ENCODE measurements around the gene GLRA1.

GLRA1 gene

DNA sequence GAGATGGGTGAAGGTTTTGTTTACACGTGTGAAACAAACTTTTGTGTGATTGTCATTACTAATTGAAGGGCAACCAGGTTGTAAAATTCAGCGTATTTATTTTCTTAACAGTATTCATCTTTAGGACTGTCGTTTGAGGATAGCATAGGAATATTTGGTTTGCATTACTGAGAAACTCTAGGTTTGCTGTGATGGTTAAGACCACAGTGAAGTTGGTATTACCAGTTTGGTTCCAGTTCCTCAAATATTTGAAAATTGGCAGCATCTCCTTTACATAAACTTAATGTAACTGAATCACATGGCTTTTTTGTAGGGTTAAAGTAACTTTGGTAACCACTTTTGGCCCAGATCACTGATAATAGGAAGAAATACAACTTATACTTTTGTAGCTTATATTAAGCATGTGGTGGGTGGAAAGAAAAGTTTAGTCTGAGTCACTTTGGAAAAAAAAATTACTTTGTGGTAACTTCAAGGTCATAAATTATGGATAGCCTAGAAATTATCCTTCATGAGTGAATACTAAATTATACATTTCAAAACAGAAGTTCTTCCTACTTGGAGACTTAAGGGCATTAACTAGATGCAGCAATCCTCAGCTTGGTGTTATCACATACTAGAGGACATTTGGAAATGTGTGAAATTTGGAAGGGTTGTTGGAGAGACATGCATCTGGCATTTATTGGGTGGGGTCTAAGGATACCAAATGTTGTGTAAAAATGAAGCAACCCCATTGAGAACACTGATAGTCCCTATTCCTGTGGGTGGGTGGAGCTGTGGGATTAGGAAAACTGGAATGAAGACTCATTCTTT is 119.0 kb downstream of the GLRA1 start:
- DNase-seq (ENCODE audit: low read depth), result peak; percentile 65
- H3K4me3 ChIP-seq (replicated peaks; ENCODE audit: low read depth, low read length), result no peak overlapping the region
- TF ChIP-seq, protein P1, sequence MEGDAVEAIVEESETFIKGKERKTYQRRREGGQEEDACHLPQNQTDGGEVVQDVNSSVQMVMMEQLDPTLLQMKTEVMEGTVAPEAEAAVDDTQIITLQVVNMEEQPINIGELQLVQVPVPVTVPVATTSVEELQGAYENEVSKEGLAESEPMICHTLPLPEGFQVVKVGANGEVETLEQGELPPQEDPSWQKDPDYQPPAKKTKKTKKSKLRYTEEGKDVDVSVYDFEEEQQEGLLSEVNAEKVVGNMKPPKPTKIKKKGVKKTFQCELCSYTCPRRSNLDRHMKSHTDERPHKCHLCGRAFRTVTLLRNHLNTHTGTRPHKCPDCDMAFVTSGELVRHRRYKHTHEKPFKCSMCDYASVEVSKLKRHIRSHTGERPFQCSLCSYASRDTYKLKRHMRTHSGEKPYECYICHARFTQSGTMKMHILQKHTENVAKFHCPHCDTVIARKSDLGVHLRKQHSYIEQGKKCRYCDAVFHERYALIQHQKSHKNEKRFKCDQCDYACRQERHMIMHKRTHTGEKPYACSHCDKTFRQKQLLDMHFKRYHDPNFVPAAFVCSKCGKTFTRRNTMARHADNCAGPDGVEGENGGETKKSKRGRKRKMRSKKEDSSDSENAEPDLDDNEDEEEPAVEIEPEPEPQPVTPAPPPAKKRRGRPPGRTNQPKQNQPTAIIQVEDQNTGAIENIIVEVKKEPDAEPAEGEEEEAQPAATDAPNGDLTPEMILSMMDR (IDR thresholded peaks at IDR 0.05; ENCODE audit: low read length, missing control alignments), result no peak

DNA sequence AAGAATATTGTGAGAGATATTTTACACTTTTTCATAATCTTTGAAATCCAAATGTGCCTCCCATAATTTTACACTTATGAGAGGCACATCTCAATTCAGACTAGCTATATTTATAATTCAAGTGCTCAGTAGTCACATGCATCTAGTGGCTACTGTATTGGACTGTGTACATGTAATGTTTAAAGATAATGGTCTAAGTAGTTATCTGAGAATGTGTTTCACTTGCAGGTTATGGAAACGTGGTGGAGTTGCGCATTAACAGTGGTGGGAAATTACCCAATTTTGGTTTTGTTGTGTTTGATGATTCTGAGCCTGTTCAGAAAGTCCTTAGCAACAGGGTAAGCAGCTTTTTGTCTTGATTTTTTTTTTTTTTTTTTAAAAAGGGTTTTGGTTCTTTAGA is 124.1 kb downstream of the GLRA1 start:
- DNase-seq (ENCODE audit: low read depth), result peak; percentile 16
- TF ChIP-seq, protein P1 (IDR thresholded peaks at IDR 0.05; ENCODE audit: low read length, missing control alignments), result no peak
- H3K4me3 ChIP-seq (replicated peaks; ENCODE audit: low read depth, low read length), result no peak overlapping the region

DNA sequence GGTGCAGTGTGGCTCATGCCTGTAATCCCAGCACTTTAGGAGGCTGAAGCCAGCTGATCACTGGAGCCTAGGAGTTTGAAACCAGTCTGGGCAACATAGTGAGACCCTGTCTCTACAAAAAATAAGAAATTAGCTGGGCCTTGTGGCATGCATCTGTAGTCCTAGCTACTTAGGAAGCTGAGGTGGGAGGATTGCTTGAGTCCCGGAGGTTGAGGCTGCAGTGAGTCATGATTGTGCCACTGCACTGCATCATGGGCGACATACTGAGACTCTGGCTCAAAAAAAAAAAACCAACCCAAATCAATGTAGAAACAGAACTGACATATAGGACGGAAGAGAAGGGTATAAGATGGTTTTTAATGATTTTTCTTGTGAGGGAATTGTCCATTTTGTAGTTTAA is 125.2 kb downstream of the GLRA1 start:
- H3K4me3 ChIP-seq (replicated peaks; ENCODE audit: low read depth, low read length), result no peak overlapping the region
- peak; percentile 62 for DNase-seq (ENCODE audit: low read depth)
- TF ChIP-seq, protein P1 (IDR thresholded peaks at IDR 0.05; ENCODE audit: low read length, missing control alignments), result no peak

DNA sequence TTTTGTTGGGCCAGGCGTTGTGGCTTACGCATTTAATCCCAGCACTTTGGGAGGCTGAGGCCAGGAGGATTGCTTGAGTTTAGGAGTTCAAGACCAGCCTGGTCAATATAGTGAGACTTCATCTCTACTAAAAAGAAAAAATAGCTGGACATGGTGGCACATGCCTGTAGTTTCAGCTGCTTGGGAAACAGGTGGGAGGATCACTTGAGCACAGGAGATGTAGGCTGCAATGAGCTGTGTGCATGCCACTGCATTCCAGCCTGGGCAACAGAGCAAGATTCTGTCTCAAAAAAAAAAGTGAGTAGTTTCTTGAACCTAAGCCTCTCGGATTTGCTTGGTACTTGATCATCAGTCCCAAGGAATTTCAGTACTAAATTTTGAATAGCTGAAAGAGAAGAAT is 126.0 kb downstream of the GLRA1 start:
- no peak overlapping the region for H3K4me3 ChIP-seq (replicated peaks; ENCODE audit: low read depth, low read length)
- TF ChIP-seq, protein P1 (IDR thresholded peaks at IDR 0.05; ENCODE audit: low read length, missing control alignments), result no peak
- no peak for DNase-seq (ENCODE audit: low read depth)

DNA sequence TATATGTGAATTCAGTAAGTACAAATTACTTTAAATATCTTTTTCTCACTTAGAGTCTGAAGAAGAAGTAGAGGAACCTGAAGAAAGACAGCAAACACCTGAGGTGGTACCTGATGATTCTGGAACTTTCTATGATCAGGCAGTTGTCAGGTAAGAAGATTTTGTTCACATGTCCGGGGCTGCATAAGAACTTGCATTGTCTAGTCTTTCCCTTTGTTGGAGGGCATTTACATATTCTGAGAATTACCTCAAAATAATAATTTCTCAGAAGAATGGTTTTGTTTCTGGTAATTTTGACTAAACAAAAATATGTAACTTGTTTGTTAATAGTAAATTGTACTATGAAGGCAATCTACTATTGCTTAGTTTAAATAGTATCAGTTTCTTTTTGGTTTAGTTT is 129.2 kb downstream of the GLRA1 start:
- H3K4me3 ChIP-seq (replicated peaks; ENCODE audit: low read depth, low read length), result no peak overlapping the region
- TF ChIP-seq, protein P1 (IDR thresholded peaks at IDR 0.05; ENCODE audit: low read length, missing control alignments), result no peak
- DNase-seq (ENCODE audit: low read depth), result no peak

DNA sequence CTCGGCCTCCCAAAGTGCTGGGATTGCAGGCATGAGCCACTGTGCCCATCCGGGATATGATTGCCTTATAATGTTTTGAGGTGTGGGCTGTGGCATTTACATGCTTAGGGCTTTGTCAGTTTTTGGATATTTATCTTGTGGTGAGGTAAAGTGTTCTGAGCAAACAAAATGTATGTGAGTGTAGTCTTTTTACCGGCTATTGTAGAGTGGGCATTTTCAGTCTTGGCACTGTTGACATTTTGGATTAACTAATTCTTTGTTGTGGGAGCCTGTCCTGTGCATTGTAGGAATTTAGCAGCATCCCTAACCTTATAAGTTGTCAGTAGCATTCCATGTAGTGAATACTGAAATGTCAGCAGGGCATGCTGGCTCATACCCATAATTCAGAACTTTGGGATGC is 131.3 kb downstream of the GLRA1 start:
- DNase-seq (ENCODE audit: low read depth), result no peak
- TF ChIP-seq, protein P1 (IDR thresholded peaks at IDR 0.05; ENCODE audit: low read length, missing control alignments), result no peak
- H3K4me3 ChIP-seq (replicated peaks; ENCODE audit: low read depth, low read length), result no peak overlapping the region

DNA sequence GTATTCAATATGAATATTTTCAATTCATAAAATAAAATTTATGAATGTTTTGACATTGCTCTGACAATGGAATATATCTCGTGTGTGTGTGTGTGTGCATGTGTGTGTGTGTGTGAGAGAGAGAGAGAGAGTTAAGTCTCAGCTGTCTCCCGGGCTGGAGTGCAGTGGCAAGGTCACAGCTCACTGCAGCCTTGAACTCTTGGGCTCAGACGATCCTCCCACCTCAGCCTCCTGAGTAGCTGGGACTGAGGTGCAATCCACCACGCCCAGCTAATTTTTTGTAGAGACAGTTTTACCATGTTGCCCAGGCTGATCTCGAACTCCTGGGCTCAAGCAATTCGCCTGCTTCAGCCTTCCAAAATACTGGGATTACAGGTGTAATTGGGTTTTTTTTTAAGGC is 136.8 kb downstream of the GLRA1 start:
- H3K4me3 ChIP-seq (replicated peaks; ENCODE audit: low read depth, low read length), result no peak overlapping the region
- DNase-seq (ENCODE audit: low read depth), result no peak
- TF ChIP-seq, protein P1 (IDR thresholded peaks at IDR 0.05; ENCODE audit: low read length, missing control alignments), result no peak

All from fibroblast of pulmonary artery (primary cell).